Activated CD8-positive, alpha-beta T cell treated with anti-CD3 and anti-CD28 coated beads for 36 hours (primary cell): ENCODE data around the gene WNT9B. TPM values are rescaled to one million over a fixed set of nuclear protein-coding genes. Genes with fewer than 3 reads are reported as not detected.

Experiments used
- ATAC-seq: fragments of 200-7000 bp; cut with Tn5 transposase; one replicate; pipeline ENCODE4 v1.10.0; 2021; ENCODE audit warnings: mild to moderate bottlenecking, moderate library complexity
- CTCF ChIA-PET: fragments of 350-600 bp; sonication (Branson Sonifier 250); formaldehyde crosslinking; loops from one replicate; lab custom pipeline; 2021; ENCODE audit warnings: antibody characterized with exemption; lab: Charles Lee
- POLR2A ChIA-PET: fragments of 350-600 bp; sonication (Branson Sonifier 250); formaldehyde crosslinking; loops from one replicate; lab custom pipeline; 2021; ENCODE audit warnings: antibody characterized with exemption; lab: Charles Lee
- DNase-seq: peaks from one replicate; pipeline ENCODE4 v3.0.0-alpha.2; 2020
- H3K27ac Mint-ChIP-seq: one replicate; pipeline ENCODE4 v1.8.0; 2021; ENCODE audit warnings: mild to moderate bottlenecking, mixed read lengths
- H3K27me3 Mint-ChIP-seq: one replicate; pipeline ENCODE4 v1.8.0; 2021; ENCODE audit warnings: mixed read lengths
- H3K36me3 Mint-ChIP-seq: one replicate; pipeline ENCODE4 v1.8.0; 2021; ENCODE audit warnings: low read depth, mixed read lengths
- H3K4me1 Mint-ChIP-seq: one replicate; pipeline ENCODE4 v1.8.0; 2021; ENCODE audit warnings: low read depth, mixed read lengths
- H3K4me3 Mint-ChIP-seq: one replicate; pipeline ENCODE4 v1.8.0; 2021; ENCODE audit warnings: mild to moderate bottlenecking, moderate library complexity, mixed read lengths
- H3K9me3 Mint-ChIP-seq: one replicate; pipeline ENCODE4 v1.8.0; 2021; ENCODE audit warnings: mixed read lengths
- CTCF ChIP-seq: fragments of 200-600 bp; IDR thresholded peaks from one replicate; pipeline ENCODE4 v1.8.0; 2022; ENCODE audit warnings: antibody characterized with exemption, mild to moderate bottlenecking
- intact Hi-C: fragments of 100-400 bp; cut with micrococcal nuclease; formaldehyde crosslinking; loops from one replicate; pipeline ENCODE4 v1.10.0; 2022
- total RNA-seq, 2 experiments: library from RNA; stranded (reverse); gene quantifications; one replicate each; pipeline ENCODE4 v1.2.3, GENCODE V29; 2021

WNT9B gene
- total RNA-seq, 2 experiments from 2014 or later = not detected

GRCh38 chr17:46874906-46875305 lies 23.5 kb downstream of the WNT9B start:
- intact Hi-C loops = no loop called here

GRCh38 chr17:46875849-46876352 lies 24.5 kb downstream of the WNT9B start:
- ChIA-PET CTCF (interaction anchor here (1.0 to 1.7 kb wide), 2 partner anchors 9 to 40 kb away, joined by 3 to 4 read pairs; no protein-coding TSS in a partner anchor), POLR2A (interaction anchor here (1.4 kb wide), 1 partner anchor 14 kb away, joined by 3 read pairs; no protein-coding TSS in a partner anchor)
- H3K27me3 Mint-ChIP-seq = no peaks in the 10 kb centered on the region
- no peaks in the 10 kb centered on the region for H3K9me3 Mint-ChIP-seq
- TF ChIP-seq CTCF = no peak
- DNase-seq (no peak), ATAC-seq (no peak)
- H3K27ac Mint-ChIP-seq = no peak overlapping the region
- intact Hi-C loops = no loop called here
- H3K36me3 Mint-ChIP-seq = no peaks in the 10 kb centered on the region
- peaks cover 5% of the 10 kb centered on the region for H3K4me1 Mint-ChIP-seq
- H3K4me3 Mint-ChIP-seq = no peak overlapping the region

More at GRCh38 chr17:46874906-46875305, 23.5 kb downstream of the WNT9B start:
- Mint-ChIP-seq H3K27me3 (no peaks in the 10 kb centered on the region), H3K4me3 (no peak overlapping the region), H3K36me3 (no peaks in the 10 kb centered on the region), H3K4me1 (peaks cover 5% of the 10 kb centered on the region), H3K9me3 (no peaks in the 10 kb centered on the region), H3K27ac (no peak overlapping the region)
- TF ChIP-seq CTCF = no peak
- ATAC-seq = no peak
- POLR2A ChIA-PET = no interaction called here
- CTCF ChIA-PET = no interaction called here
- no peak for DNase-seq

GRCh38 chr17:46876353-46876887 lies 25.0 kb downstream of the WNT9B start:
- intact Hi-C loops = no loop called here
- Mint-ChIP-seq H3K27me3 (no peaks in the 10 kb centered on the region), H3K9me3 (no peaks in the 10 kb centered on the region), H3K36me3 (no peaks in the 10 kb centered on the region), H3K4me3 (no peak overlapping the region), H3K4me1 (peaks cover 5% of the 10 kb centered on the region), H3K27ac (no peak overlapping the region)
- no peak for ATAC-seq
- POLR2A ChIA-PET = interaction anchor here (1.4 kb wide), 1 partner anchor 13 kb away, joined by 3 read pairs; no protein-coding TSS in a partner anchor
- CTCF ChIA-PET = interaction anchor here (1.0 to 1.7 kb wide), 3 partner anchors 8 to 41 kb away, joined by 3 to 4 read pairs (median 4); no protein-coding TSS in a partner anchor
- no peak for TF ChIP-seq CTCF
- peak; percentile 11 for DNase-seq

GRCh38 chr17:46876926-46877325 lies 25.5 kb downstream of the WNT9B start:
- POLR2A ChIA-PET = no interaction called here
- no peak overlapping the region for H3K27ac Mint-ChIP-seq

More at GRCh38 chr17:46876926-46877325, 25.5 kb downstream of the WNT9B start:
- DNase-seq (no peak), ATAC-seq (no peak)
- Mint-ChIP-seq H3K36me3 (no peaks in the 10 kb centered on the region), H3K9me3 (no peaks in the 10 kb centered on the region), H3K4me3 (no peak overlapping the region), H3K27me3 (no peaks in the 10 kb centered on the region), H3K4me1 (peaks cover 5% of the 10 kb centered on the region)
- no peak for TF ChIP-seq CTCF
- CTCF ChIA-PET = interaction anchor here (1.0 to 1.7 kb wide), 3 partner anchors 8 to 41 kb away, joined by 3 to 4 read pairs (median 4); no protein-coding TSS in a partner anchor
- intact Hi-C loops = no loop called here
